ENCODE measurements around the gene GRIN3B.
A peak's percentile ranks its signal among the peaks of the same experiment; 100 is the strongest.

GRIN3B gene

DNA sequence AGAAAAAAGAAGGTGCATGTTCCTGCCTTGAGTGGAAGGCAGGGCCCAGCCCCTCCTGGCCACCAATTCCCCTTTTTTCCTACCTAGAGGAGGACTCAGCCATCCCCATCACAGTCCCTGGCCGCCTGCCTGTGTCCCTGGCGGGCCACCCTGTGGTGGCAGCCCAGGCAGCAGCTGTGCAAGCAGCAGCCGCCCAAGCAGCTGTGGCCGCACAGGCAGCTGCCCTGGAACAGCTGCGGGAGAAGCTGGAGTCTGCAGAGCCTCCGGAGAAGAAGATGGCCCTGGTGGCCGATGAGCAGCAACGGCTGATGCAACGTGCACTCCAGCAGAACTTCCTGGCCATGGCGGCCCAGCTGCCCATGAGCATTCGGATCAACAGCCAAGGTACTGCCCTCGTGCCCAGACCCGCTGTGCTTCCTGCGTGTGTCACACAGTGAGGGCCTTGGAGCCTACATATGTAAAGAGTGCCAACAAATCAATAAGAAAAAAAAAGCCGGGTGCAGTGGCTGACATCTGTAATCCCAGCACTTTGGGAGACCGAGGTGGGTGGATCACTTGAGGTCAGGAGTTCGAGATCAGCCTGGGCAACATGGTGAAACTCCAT, 33.6 kb upstream of the GRIN3B start:
- no peak for DNase-seq

DNA sequence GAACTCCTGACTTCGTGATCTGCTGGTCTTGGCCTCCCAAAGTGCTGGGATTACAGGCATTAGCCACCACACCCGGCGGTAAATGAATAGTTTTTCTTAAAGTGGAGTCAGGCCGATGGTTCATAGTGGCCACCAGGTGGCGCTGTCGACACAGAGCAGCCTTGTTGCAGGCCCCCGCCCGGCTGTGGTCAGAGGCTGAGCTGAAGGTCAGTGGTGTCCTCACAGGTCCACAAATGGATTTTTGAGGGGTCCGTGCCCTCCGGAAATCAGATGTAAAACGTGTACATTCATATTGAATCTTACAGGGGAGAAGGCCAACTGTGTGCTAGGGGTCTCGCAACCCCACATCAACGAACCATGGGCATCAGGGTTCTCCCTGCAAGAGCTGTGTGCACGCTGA, 29.5 kb upstream of the GRIN3B start:
- DNase-seq: no peak

DNA sequence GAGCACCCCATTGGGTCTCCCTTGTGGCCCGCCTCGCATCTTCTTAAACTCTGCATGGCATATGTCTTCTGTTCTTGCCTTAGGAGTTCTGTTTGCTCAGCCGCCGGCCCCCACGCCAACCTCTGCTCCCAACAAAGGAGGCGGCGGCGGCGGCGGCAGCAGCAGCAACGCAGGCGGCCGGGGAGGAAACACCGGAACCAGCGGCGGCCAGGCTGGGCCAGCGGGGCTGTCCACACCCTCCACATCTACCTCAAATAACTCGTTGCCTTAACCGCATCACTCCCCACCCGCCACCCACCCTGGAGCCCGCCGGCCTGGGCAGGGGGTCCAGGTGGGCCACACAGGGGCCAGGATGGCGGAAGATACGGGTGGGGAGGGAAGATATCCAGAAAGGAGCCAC, 28.4 kb upstream of the GRIN3B start:
- DNase-seq: no peak

DNA sequence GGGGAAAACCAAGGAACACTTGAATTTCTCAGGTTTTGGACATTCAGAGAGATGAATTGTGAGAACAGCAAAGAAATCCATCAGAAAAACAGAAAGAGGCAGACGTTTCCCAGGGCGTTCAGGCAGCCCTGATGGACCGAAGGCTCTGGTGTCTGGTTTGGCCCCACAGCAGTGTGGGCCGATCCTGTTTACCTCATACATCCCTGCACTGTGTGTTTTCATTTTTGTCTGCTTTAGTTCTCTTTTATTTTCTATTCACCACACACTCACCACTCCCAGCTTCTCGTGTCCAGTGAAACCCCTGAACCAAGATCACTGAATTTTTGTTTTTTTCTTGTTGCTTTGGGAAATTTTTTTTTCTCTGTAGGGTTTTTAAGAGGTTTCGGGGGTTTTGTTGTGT, 27.9 kb upstream of the GRIN3B start:
- DNase-seq: no peak

DNA sequence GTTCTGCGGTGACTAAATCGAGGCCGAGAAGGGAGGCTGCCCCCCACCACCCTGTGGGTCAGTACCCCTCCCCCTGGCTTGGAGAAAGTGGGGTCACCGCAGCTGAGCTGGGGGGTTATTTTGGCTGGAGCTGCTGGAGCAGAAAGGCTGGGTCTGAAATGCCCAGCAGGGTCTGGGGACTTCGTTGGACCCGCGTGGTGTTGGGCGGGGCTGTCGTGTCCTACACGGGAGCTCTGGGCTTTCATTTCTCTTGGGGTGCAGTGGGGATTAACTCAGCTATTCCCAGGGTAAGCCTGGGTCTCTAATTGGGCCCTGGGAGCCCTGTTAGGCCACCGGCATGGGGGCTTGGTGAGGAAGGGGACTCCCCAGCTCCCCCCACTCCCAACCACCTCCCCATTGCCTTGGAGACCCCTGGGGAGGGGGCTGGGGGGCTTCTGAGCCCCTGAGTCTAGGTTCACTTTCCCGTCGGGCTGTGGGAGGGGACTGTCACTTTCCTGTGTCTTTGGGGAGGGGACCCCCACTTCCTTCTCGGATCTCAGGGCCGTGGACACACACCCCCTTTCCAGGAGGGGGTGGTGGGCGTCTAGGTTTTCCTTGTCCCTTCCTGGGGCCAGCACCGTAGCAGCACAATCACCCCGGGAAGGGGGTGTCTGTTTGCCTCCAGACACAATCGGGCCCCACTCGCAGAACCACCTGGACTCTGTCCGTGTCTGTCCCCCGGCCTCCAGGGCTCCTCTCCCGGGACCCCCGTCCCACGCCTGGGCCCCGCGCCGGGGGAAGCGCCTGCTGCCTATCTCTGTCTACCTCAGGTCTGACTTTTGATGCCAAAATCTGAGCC, 26.3 kb upstream of the GRIN3B start:
- DNase-seq: no peak

DNA sequence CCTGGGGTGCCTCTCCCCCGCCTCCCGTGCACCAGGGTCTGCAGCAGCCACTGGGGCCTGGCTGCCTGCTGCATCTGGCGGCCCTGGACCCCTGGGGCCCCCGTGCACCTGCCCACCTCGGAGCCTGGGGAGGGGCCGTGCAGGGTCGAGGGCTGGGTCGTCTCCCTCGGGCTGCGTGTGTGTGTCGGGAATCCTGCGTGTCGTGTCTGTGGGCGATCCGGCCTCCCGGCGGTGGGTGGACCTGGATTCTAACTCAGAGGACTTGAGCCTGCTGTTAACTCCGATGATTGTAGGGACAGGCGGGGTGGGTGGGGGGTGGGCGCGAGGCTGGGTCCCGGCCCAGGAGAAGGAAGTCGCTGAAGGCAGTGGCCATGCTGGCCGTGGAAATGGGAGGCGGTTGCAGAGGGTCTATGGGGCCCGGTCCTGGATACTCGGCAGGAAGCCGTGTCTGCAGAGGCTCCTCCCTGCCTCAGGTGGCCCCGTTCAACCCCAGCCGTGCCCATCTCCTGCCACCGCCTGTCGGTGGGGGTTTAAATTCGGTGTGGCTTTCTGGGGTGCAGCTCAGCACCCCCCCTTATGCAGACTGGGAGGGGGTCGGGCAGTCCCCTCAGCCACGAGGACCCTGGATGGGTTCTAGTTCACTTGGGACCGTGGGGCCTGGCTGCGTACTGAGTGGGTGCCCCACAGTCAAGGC, 25.5 kb upstream of the GRIN3B start:
- no peak for DNase-seq

DNA sequence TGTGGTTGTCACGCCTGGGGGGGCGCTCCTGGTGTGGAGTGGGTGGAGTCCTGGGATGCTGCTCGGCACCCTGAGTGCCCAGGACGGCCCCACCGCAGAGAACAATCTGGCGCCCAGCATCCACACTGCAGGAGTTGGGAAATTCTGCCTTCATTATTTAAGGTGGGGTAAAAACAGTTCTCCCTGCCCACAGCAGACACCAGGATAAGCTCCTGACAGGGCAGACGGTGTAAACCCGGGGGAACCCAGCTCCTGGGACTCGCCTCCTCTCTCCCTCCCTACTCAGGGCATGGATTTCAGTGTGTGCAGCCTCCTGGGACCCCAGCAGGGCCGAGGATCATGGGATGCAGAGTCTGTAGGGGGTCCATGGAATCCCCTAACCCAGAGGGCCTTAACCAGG, 23.7 kb upstream of the GRIN3B start:
- no peak for DNase-seq

DNA sequence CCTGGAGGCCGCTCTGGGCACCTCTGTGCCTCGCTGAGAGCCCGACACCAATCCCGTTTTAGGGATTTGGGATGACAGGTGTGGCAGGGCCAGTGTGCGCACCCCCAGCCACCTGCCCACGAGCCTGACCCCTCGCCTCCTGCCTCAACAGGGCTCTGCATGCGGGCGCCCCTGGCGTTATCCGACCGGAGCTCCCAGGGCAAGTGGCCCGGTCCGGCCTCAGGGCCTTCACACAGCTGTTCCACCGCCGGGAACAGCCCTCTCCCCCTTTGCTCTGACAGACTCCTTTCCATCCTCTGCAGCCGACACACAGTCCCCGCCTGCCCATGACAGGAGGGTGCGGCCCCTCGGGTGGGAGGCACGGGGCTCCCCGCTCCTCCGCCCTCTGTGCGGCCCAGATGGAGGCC, 23.2 kb upstream of the GRIN3B start:
- no peak for DNase-seq

DNA sequence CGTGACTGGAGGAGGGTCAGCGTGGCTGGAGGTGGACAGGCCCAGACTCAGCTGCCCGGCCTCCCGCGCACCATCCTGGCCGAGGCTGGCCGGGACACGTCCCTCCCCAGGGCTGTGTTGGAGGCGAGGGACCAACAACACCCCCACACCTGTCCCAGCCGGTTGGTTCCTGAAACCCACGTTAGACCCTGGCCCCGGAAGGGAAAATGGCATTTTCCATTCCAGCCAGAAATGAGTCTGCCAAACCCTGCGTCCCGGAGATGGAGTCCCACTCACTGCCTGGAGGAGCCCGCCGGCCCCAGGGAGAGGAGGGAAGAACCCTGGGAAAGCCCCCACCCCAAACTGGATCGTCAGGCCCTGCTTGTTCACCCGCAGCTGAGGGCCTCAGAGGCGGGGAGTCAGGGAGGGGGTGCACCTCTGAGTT, 20.9 kb upstream of the GRIN3B start:
- no peak for DNase-seq

DNA sequence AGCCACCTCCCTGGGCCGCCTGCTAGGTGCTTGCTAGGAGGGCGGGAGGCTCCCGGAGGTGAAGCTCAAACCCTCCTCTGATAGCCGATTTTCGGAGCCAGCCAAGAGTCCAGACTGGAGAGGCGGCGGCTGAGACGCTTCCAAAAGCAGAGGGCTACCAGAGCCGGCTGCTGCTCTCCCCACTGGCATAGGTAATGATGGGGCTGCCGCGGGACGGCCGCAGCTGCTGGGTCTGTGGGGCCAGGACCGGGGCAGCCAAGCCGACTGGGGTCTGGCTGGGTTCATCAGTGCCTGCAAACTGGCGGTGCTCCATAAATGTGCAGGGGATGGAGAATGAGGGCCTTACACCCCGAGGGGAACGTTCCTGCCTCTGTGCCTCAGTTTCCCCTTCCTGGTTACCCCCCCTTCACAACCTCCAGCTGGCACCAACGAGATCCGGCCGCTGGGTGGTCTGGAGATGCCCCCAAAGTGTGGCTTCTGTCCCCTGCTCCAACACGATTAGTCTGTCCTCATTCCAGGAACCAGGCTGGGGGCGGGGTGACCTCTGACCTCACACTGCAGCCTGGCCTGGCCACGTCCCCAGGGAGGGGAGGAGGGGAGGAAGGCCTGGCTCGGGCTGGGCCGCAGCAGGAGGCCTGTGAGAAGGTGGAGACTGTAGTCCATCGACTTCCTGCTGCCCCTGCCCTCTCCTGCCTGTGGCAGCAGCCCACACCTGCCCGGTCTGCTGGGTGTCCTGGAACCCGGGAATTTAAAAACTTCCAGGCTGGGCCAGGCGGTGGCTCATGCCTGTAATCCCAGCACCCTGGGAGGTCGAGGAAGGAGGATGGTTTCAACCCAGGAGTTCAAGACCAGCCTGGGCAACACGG, 19.9 kb upstream of the GRIN3B start:
- no peak for DNase-seq

DNA sequence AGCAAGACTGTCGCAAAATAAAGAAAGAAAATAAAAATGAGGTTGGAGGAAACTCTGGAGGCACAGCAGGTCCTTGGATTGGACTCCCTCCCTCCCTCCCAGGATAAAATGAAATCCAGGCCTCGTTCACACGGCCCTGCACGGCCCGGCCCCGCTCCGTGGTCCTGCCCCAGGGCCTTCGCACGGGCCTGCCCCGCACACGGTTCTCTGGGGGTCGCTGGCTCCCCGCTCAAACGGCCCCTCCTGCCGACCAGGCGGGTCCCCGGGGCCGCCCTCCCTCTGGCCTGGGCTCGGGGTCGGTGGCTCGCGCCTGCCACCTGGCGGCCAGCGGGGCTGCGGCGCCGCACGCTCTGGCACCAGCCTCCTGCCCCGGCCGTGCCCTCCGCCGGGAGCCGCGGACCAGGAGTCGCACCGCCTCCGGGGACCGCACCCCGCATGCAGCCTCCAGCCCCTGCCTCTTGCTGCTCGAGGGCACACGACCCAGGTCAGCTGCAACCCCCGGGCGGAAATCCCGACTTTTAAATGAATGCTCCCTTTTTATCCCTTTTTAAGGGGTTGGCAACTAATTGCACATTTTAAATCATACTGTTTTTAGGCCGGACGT, 17.6 kb upstream of the GRIN3B start:
- DNase-seq: peak; percentile 50

DNA sequence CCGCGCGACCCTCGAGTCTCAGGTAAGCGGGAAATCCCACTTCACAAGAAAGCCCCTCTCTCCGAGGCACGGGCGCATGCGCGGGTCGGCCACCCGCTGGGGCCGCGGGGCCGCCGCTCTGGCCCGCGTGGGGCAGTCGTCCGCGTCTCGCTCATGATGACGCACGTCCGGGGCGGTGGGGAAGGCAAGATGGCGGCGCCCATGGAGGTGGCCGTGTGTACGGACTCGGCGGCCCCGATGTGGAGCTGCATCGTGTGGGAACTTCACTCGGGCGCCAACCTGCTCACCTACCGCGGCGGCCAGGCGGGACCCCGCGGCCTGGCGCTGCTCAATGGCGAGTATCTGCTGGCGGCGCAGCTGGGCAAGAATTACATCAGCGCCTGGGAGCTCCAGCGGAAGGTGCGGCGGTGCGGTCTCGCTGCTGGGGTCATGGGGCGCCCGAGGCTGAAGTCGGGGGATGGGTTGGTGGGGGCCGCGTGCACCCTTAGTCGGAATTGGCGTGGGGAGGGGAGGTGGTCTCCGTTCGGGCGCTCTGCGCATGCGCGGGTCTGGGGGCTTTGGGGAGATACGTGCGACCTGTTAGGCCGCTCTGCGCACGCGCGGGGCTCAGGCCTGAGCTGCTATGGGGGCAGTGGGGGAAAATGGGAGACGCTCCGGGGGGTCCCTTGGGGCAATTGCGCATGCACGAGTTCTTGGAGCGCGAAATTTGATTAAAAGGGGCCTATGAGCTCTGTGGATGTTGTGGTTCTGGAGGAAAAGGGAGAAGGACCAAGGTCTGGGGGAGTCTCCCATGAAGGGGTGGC, 15.9 kb upstream of the GRIN3B start, which contains the start of gene WDR18:
TSS of gene WDR18 (plus strand) at position 181 of the 803 bp plus-strand sequence. CDS start at position 190, 9 bp downstream.
- peak; percentile 86 for DNase-seq

DNA sequence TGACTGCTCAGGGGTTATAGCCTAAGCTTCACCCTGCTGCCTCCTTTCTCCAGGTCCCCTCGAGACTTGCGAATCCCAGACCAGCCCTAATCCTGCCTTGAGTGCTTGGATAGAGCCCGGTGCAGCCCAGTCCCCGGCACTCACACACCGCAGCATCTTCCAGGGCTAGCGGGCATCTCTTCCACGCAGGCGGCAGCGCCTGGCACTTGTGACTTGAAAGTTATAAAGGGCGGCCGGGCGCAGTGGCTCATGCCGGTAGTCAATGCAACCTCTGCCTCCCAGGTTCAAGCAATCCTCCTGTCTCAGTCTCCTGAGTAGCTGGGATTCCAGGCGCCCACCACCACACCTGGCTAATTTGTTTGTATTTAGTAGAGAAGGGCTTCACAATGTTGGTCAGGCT, 14.1 kb upstream of the GRIN3B start:
- DNase-seq: no peak

DNA sequence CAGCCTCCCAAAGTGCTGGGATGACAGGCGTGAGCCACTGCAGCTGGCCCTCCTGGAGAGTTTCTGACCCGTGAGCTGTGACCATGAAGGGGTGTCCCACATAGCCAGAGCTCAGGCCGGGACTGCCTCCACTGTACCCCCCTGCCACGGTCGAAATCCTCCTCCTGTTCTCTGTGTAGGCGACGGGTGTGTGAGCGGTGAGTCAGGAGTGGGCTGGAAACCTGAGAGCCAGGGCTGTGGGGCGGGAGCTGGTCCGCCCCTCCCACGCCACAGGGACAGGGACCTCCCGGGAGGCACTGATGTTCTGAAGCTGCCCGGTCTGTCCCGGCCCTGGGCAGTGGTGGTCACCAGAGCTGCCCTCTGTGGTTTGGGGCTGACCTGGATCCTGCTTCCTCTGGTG, 12.1 kb upstream of the GRIN3B start:
- no peak for DNase-seq

DNA sequence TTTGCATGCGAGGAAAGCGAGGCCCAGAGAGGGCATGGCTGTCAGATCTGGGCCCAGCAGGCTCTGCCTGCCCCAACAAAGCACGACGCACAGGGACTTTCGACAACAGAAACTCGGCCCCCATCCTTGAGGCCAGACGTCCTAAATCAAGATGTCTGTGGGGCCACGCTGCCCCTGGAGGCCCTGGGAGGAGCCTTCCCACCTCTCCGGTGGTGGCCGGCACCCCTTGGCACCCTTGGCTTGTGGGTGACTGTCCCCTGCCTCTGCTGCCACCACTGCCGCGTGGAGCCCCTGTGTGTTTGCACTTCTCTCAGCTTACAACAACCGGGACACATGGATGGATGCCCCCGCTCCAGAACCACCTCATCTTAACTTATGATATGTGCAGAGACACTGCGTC, 11.7 kb upstream of the GRIN3B start:
- no peak for DNase-seq

DNA sequence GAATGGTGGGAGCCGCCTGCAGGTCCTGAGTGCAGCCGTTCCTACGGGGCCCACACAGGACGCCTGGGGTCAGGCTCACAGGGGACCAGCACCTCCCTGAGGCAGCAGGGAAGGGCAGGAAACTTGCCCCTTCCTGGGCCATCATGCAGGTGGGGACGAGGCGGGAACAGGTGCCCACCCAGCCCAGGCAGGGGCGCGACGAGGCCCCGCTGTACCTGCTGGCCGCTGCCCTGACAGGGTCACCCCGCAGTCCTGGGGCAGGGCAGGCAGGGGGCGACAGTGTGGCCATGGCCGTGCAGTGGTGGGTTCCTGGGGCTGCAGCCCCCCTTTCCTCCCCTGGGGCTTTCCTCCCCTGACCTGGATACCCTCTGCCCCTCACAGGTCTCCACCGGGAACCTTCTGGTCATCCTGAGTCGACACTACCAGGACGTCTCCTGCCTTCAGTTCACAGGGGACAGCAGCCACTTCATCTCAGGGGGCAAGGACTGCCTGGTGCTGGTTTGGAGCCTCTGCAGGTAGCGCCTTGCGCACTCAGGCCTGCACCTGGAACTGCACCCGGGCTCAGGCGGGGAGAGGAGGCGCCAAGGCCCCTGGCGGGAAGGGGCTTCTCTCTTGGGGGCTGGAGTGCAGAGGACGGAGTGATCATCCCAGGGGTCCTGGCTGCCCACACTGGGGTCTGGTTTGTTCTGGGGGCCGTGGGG, 10.7 kb upstream of the GRIN3B start:
- no peak for DNase-seq

DNA sequence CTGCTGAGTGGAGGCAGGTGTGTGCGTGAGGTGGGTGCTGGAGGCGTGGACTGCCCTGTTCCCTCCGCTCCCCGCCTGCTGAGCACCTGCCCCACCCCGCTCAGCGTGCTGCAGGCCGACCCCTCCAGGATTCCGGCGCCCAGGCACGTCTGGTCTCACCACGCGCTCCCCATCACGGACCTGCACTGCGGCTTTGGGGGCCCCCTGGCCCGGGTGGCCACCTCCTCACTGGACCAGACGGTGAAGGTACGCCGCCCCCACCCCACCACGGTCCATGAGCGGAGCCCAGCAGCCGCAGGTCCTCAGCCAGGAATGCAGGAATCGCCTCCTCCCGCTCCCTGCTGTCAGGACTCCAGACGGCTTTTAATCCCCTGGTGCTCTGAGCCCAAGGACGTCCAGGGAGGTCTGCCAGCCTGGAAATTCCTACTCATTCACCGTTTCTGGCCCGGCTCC, 10.1 kb upstream of the GRIN3B start:
- DNase-seq: no peak

DNA sequence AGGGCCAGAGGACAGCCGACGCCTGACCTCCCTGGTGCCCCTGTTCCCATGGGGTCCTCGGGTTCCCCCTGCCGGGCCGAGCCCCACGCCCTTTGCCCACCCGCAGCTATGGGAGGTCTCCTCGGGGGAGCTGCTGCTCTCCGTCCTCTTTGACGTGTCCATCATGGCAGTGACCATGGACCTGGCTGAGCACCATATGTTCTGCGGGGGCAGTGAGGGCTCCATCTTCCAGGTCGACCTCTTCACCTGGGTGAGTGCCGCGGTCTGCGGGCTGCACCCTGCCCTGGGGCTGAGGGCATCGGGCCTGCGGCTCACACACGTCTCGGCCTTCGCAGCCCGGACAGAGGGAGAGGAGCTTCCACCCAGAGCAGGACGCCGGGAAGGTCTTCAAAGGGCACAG, 9.5 kb upstream of the GRIN3B start:
- no peak for DNase-seq

DNA sequence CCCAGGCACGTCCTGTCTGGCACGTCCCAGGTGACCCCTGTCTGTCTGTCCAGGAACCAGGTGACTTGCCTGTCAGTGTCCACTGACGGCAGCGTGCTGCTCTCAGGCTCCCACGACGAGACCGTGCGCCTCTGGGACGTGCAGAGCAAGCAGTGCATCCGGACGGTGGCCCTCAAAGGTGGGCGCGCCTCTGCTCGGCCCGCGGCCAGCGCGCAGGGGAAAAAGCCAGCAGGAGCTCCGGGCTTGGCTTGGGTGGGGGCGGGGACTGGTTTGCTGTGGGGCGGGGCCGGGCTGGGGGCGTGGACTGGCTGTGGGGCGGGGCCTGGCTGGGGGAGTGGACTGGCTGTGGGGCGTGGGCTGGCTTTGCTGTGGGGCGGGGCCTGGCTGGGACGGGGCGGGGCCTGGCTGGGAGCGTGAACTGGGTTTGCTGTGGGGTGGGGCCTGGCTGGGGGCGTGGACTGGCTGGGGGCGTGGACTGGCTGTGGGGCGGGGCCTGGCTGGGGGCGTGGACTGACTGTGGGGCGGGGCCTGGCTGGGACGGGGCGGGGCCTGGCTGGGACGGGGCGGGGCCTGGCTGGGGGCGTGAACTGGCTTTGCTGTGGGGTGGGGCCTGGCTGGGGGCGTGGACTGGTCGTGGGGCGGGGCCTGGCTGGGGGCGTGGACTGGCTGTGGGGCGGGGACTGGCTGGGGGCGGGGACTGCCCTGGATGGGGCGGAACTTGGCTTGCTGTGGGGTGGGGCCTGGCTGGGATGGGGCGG, 8.9 kb upstream of the GRIN3B start:
- no peak for DNase-seq
